H9 (cell line): Measurements from ENCODE around the gene SLC26A5. TPM values are rescaled to one million over a fixed set of nuclear protein-coding genes. Genes with fewer than 3 reads are reported as not detected.

Experiments
- DNase-seq: peaks from one replicate; pipeline ENCODE4 v3.0.0-alpha.2; 2017
- H2AFZ ChIP-seq: one replicate; pipeline ENCODE4 v1.6.1; 2013; ENCODE audit warnings: mild to moderate bottlenecking, low read length, control low read depth, moderate library complexity
- H2AK5ac ChIP-seq: 2 replicates; pipeline ENCODE4 v1.6.1; 2013; ENCODE audit warnings: low read length, control low read depth, mixed read lengths; ENCODE audit not compliant: insufficient read length
- H2BK120ac ChIP-seq: one replicate; pipeline ENCODE4 v1.6.1; 2013; ENCODE audit warnings: low read depth, mild to moderate bottlenecking, low read length, control low read depth, inconsistent platforms; ENCODE audit not compliant: poor library complexity, severe bottlenecking
- H2BK12ac ChIP-seq: 2 replicates; pipeline ENCODE4 v1.6.1; 2013; ENCODE audit warnings: low read length, control low read depth, mixed read lengths, low read depth; ENCODE audit not compliant: insufficient read length
- H2BK15ac ChIP-seq: 2 replicates; pipeline ENCODE4 v1.6.1; 2013; ENCODE audit warnings: low read depth, low read length, control low read depth
- H2BK20ac ChIP-seq: one replicate; pipeline ENCODE4 v1.6.1; 2013; ENCODE audit warnings: low read depth, mild to moderate bottlenecking, low read length, control low read depth, inconsistent platforms; ENCODE audit not compliant: poor library complexity, severe bottlenecking
- H2BK5ac ChIP-seq: 2 replicates; pipeline ENCODE4 v1.6.1; 2013; ENCODE audit warnings: low read length, control low read depth, mixed read lengths; ENCODE audit not compliant: insufficient read length
- H3K14ac ChIP-seq: 2 replicates; pipeline ENCODE4 v1.6.1; 2013; ENCODE audit warnings: low read length, control low read depth; ENCODE audit not compliant: insufficient read depth
- H3K18ac ChIP-seq: 2 replicates; pipeline ENCODE4 v1.6.1; 2013; ENCODE audit warnings: low read depth, mild to moderate bottlenecking, mixed read lengths, low read length, control low read depth; ENCODE audit not compliant: insufficient read length
- H3K23ac ChIP-seq: 2 replicates; pipeline ENCODE4 v1.6.1; 2013; ENCODE audit warnings: low read length, control low read depth, mixed read lengths, low read depth; ENCODE audit not compliant: insufficient read length
- H3K23me2 ChIP-seq: 2 replicates; pipeline ENCODE4 v1.6.1; 2013; ENCODE audit warnings: low read depth, mild to moderate bottlenecking, mixed read lengths, low read length, control low read depth; ENCODE audit not compliant: insufficient read length, poor library complexity, severe bottlenecking
- H3K27ac ChIP-seq: 2 replicates; pipeline ENCODE4 v1.5.1; 2013; ENCODE audit warnings: low read length, control low read depth, mixed read lengths, low read depth; ENCODE audit not compliant: insufficient read length
- H3K27me3 ChIP-seq: 2 replicates; pipeline ENCODE4 v1.6.1; 2013; ENCODE audit warnings: low read length, control low read depth, inconsistent platforms; ENCODE audit not compliant: insufficient read depth
- H3K4ac ChIP-seq: 2 replicates; pipeline ENCODE4 v1.6.1; 2013; ENCODE audit warnings: low read depth, mild to moderate bottlenecking, control low read depth, inconsistent platforms, low read length, moderate library complexity
- H3K4me1 ChIP-seq: 2 replicates; pipeline ENCODE4 v1.6.1; 2013; ENCODE audit warnings: low read length, control low read depth, inconsistent platforms; ENCODE audit not compliant: insufficient read depth
- H3K4me2 ChIP-seq: 2 replicates; pipeline ENCODE4 v1.6.1; 2013; ENCODE audit warnings: low read length, control low read depth, mixed read lengths; ENCODE audit not compliant: insufficient read length, insufficient read depth
- H3K56ac ChIP-seq: 2 replicates; pipeline ENCODE4 v1.6.1; 2013; ENCODE audit warnings: low read depth, mild to moderate bottlenecking, mixed read lengths, low read length, control low read depth; ENCODE audit not compliant: insufficient read length
- H3K79me1 ChIP-seq: 2 replicates; pipeline ENCODE4 v1.6.1; 2013; ENCODE audit warnings: low read depth, mild to moderate bottlenecking, moderate library complexity, low read length, control low read depth, inconsistent platforms; ENCODE audit not compliant: insufficient read depth, poor library complexity, severe bottlenecking
- H3K79me2 ChIP-seq: 2 replicates; pipeline ENCODE4 v1.6.1; 2013; ENCODE audit warnings: low read length, control low read depth, inconsistent platforms; ENCODE audit not compliant: insufficient read depth
- H3K9ac ChIP-seq: 2 replicates; pipeline ENCODE4 v1.6.1; 2013; ENCODE audit warnings: low read length, control low read depth, mixed read lengths; ENCODE audit not compliant: insufficient read length; ENCODE audit errors: extremely low read depth
- H3K9me3 ChIP-seq: one replicate; pipeline ENCODE4 v1.6.1; 2013; ENCODE audit warnings: low read depth, low read length, inconsistent platforms; ENCODE audit not compliant: control insufficient read depth
- H3T11ph ChIP-seq: one replicate; pipeline ENCODE4 v1.6.1; 2013; ENCODE audit warnings: mild to moderate bottlenecking, low read length, control low read depth, inconsistent platforms
- H4K20me1 ChIP-seq: one replicate; pipeline ENCODE4 v1.6.1; 2013; ENCODE audit not compliant: control insufficient read depth, insufficient read length, insufficient read depth
- H4K5ac ChIP-seq: 2 replicates; pipeline ENCODE4 v1.6.1; 2013; ENCODE audit warnings: low read depth, mild to moderate bottlenecking, mixed read lengths, low read length, control low read depth; ENCODE audit not compliant: insufficient read length
- H4K8ac ChIP-seq: replicated peaks from 2 replicates; pipeline ENCODE4 v1.6.1; 2013; ENCODE audit warnings: low read length, control low read depth, mixed read lengths, low read depth; ENCODE audit not compliant: insufficient read length
- H4K91ac ChIP-seq: 2 replicates; pipeline ENCODE4 v1.6.1; 2013; ENCODE audit warnings: low read depth, mild to moderate bottlenecking, moderate library complexity, mixed read lengths, low read length, control low read depth; ENCODE audit not compliant: insufficient read length
- H3K27ac Mint-ChIP-seq, 3 experiments: 2 replicates in 2 of 3; 3 replicates in 1 of 3; pipeline ENCODE4 v1.8.0; 2020 to 2021; ENCODE audit warnings: mixed read lengths in 3 of 3, mild to moderate bottlenecking in 1 of 3, moderate library complexity in 1 of 3
- H3K27me3 Mint-ChIP-seq: 2 replicates; pipeline ENCODE4 v1.8.0; 2021; ENCODE audit warnings: low read depth, mild to moderate bottlenecking, moderate library complexity, mixed read lengths
- H3K36me3 Mint-ChIP-seq, 3 experiments: 2 replicates in 2 of 3; 3 replicates in 1 of 3; pipeline ENCODE4 v1.8.0; 2020 to 2021; ENCODE audit warnings: low read depth in 3 of 3, mixed read lengths in 3 of 3; ENCODE audit not compliant: insufficient read depth in 1 of 3
- H3K4me1 Mint-ChIP-seq, 2 experiments: 2 replicates each; pipeline ENCODE4 v1.8.0; 2020; ENCODE audit warnings: mixed read lengths in 2 of 2
- H3K4me3 Mint-ChIP-seq, 2 experiments: 2 replicates in 1 of 2; 3 replicates in 1 of 2; pipeline ENCODE4 v1.8.0; 2020 to 2021; ENCODE audit warnings: mild to moderate bottlenecking in 2 of 2, mixed read lengths in 2 of 2, moderate library complexity in 1 of 2
- H3K9me3 Mint-ChIP-seq, 2 experiments: 2 replicates in 1 of 2; 3 replicates in 1 of 2; pipeline ENCODE4 v1.8.0; 2020; ENCODE audit warnings: mild to moderate bottlenecking in 2 of 2, mixed read lengths in 2 of 2, moderate library complexity in 1 of 2
- whole genome bisulfite sequencing: extraction: QIAGEN DNeasy Blood & Tissue Kit; methylation state at CpG from one replicate; pipeline ENCODE4 v1.1.7; 2013; ENCODE audit warnings: missing lambda C conversion rate, low lambda C conversion rate, mixed read lengths; ENCODE audit not compliant: insufficient read length; ENCODE audit errors: extremely low coverage; 5-methylcytosine and 5-hydroxymethylcytosine counted together
- total RNA-seq: library from RNA; stranded (reverse); gene quantifications from 2 replicates; pipeline ENCODE4 v1.2.1, GENCODE V29; 2021
- TF ChIP-seq, protein P1 (sequence below): fragments of 200-600 bp; sonication (generic); conservative IDR thresholded peaks from 3 replicates; pipeline ENCODE4 v1.8.0; 2021; ENCODE audit warnings: antibody characterized with exemption, mild to moderate bottlenecking

The SLC26A5 gene
- total RNA-seq, 1 experiment from 2014 or later, result not detected

DNA sequence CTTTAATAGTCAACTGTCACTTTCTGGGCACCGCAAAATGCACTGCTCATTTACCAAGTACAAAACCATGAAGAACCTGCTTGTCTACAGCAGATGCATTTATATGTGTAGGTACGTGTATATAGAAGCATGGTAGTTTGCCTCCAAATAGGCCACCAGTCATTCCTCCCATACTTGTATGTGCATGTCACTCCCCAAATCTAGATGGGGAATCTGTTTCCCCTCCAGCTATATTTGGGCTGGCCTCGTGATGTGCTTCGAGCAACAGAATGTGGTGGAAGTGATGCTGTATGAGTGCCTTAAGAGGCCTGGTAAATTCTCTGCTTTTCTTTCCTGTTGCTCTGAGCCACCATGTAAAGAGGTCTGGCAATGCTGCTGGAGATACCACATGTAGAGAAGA is 51.4 kb downstream of the SLC26A5 start:
- no peak overlapping the region for H3K27ac Mint-ChIP-seq

More for the DNA sequence above, 51.4 kb downstream of the SLC26A5 start:
- no peak overlapping the region for H2BK20ac ChIP-seq
- no peak overlapping the region for H4K5ac ChIP-seq
- H2AK5ac ChIP-seq, result no peak overlapping the region
- H3K4me2 ChIP-seq, result no peak overlapping the region
- H4K91ac ChIP-seq, result no peak overlapping the region
- no peaks in the 10 kb centered on the region for H4K20me1 ChIP-seq
- no peak overlapping the region for H2BK5ac ChIP-seq
- peaks cover 0 to 4% of the 10 kb centered on the region in 2 experiments; a peak in 1 of 5 replicates for H3K9me3 Mint-ChIP-seq
- H3K4me3 Mint-ChIP-seq, result no peak overlapping the region
- H2AFZ ChIP-seq, result no peak overlapping the region
- H2BK15ac ChIP-seq, result no peak overlapping the region
- no peaks in the 10 kb centered on the region for H3K27me3 ChIP-seq
- no peak overlapping the region for H3K18ac ChIP-seq
- H3K4me1 Mint-ChIP-seq, result no peaks in the 10 kb centered on the region
- no peak overlapping the region for H2BK12ac ChIP-seq
- H3K4ac ChIP-seq, result no peak overlapping the region
- WGBS, result no CpG with 5 or more reads among the region's 4 CpGs
- H2BK120ac ChIP-seq, result no peak overlapping the region
- no peak for DNase-seq
- TF ChIP-seq, protein P1, sequence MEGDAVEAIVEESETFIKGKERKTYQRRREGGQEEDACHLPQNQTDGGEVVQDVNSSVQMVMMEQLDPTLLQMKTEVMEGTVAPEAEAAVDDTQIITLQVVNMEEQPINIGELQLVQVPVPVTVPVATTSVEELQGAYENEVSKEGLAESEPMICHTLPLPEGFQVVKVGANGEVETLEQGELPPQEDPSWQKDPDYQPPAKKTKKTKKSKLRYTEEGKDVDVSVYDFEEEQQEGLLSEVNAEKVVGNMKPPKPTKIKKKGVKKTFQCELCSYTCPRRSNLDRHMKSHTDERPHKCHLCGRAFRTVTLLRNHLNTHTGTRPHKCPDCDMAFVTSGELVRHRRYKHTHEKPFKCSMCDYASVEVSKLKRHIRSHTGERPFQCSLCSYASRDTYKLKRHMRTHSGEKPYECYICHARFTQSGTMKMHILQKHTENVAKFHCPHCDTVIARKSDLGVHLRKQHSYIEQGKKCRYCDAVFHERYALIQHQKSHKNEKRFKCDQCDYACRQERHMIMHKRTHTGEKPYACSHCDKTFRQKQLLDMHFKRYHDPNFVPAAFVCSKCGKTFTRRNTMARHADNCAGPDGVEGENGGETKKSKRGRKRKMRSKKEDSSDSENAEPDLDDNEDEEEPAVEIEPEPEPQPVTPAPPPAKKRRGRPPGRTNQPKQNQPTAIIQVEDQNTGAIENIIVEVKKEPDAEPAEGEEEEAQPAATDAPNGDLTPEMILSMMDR, result no peak
- H3T11ph ChIP-seq, result no peak overlapping the region
- H3K23me2 ChIP-seq, result no peaks in the 10 kb centered on the region
- no peak overlapping the region for H3K27ac ChIP-seq
- no peak overlapping the region for H3K9ac ChIP-seq
- H3K79me1 ChIP-seq, result no peaks in the 10 kb centered on the region
- H3K14ac ChIP-seq, result no peak overlapping the region
- no peaks in the 10 kb centered on the region for H3K9me3 ChIP-seq
- H3K79me2 ChIP-seq, result no peaks in the 10 kb centered on the region
- no peak overlapping the region for H4K8ac ChIP-seq
- H3K36me3 Mint-ChIP-seq, result no peaks in the 10 kb centered on the region
- no peak overlapping the region for H3K23ac ChIP-seq
- H3K4me1 ChIP-seq, result no peaks in the 10 kb centered on the region
- H3K27me3 Mint-ChIP-seq, result no peaks in the 10 kb centered on the region
- no peak overlapping the region for H3K56ac ChIP-seq
